ENCODE data around the gene EEFSEC.

The EEFSEC gene

GRCh38 chr3:128356822-128357221, 203.5 kb downstream of the EEFSEC start:
- no peak for DNase-seq

GRCh38 chr3:128357538-128357937, 204.3 kb downstream of the EEFSEC start:
- no peak for DNase-seq

GRCh38 chr3:128358156-128358895, 205.0 kb downstream of the EEFSEC start:
- DNase-seq, result no peak

GRCh38 chr3:128359060-128359664, 205.9 kb downstream of the EEFSEC start:
- no peak for DNase-seq

- no peak for DNase-seq
These were observed 206.8 kb downstream of the EEFSEC start for GRCh38 chr3:128359846-128360642.

GRCh38 chr3:128360705-128361271, 207.5 kb downstream of the EEFSEC start:
- DNase-seq, result no peak

GRCh38 chr3:128362026-128362965, 209.0 kb downstream of the EEFSEC start:
- DNase-seq, result no peak

- no peak for DNase-seq
These were observed 211.0 kb downstream of the EEFSEC start for GRCh38 chr3:128364291-128364690.

- DNase-seq, result no peak
These were observed 211.6 kb downstream of the EEFSEC start for GRCh38 chr3:128364808-128365360.

- no peak for DNase-seq
These were observed 212.9 kb downstream of the EEFSEC start for GRCh38 chr3:128366136-128366535.

GRCh38 chr3:128366652-128367051, 213.4 kb downstream of the EEFSEC start:
- no peak for DNase-seq

GRCh38 chr3:128367221-128367620, 213.9 kb downstream of the EEFSEC start:
- no peak for DNase-seq

GRCh38 chr3:128367761-128368160, 214.5 kb downstream of the EEFSEC start:
- DNase-seq, result no peak

- no peak for DNase-seq
These were observed 215.3 kb downstream of the EEFSEC start for GRCh38 chr3:128368626-128369025.

GRCh38 chr3:128369121-128369703, 215.9 kb downstream of the EEFSEC start:
- no peak for DNase-seq

- DNase-seq, result no peak
These were observed 216.8 kb downstream of the EEFSEC start for GRCh38 chr3:128369881-128370642.

GRCh38 chr3:128372281-128372680, 219.0 kb downstream of the EEFSEC start:
- DNase-seq, result no peak

GRCh38 chr3:128372707-128373533, 219.6 kb downstream of the EEFSEC start:
- peak; percentile 38 for DNase-seq

GRCh38 chr3:128374746-128375445, 221.6 kb downstream of the EEFSEC start:
- no peak for DNase-seq

Measured in NCI-H146 (cell line).